Measurements from ENCODE around the gene SPECC1L. TPM values are rescaled to one million over a fixed set of nuclear protein-coding genes. Genes with fewer than 3 reads are reported as not detected.
"Not testable (repeated sequence)": the region's sequence is repeated elsewhere in the genome, so short reads cannot be mapped to it uniquely, and the experiment has no call there.

The SPECC1L gene
- total and polyA plus RNA-seq, 10 donors: 5.0 to 65.4 (median 41.5) TPM

- H3K9me3 ChIP-seq: no peaks in the 10 kb centered on the region
- 40 to 57% (median 44%) methylated on average over 19 of the region's 19 CpGs for WGBS, 5 donors
- intact Hi-C loops (cut with DNase I; ENCODE audit: low total_unique reads): no loop called here
- H3K4me1 ChIP-seq: peaks cover 21 to 75% (median 46%) of the 10 kb centered on the region in 6 donors
- H3K36me3 ChIP-seq: no peaks in the 10 kb centered on the region
- peak overlapping the region in 4 of 8 donors; percentile 6 to 54 (median 24) for H3K4me3 ChIP-seq
- TF ChIP-seq CTCF (IDR thresholded peaks at IDR 0.05 in 8 of 11, conservative IDR thresholded peaks at IDR 0.05 in 3 of 11): no peak
- peak in 2 of 3 donors; percentile 0 to 53 for TF ChIP-seq POLR2AphosphoS5 (IDR thresholded peaks at IDR 0.05)
- H3K27ac ChIP-seq: peak overlapping the region in 7 of 8 donors; percentile 26 to 85 (median 79)
- DNase-seq: peak; percentile 74
- no peaks in the 10 kb centered on the region for H3K27me3 ChIP-seq (replicated peaks in 1 of 7)
These were observed 26.4 kb upstream of the SPECC1L start for GRCh38 chr22:24244144-24244787.

GRCh38 chr22:24245030-24245431 lies 25.6 kb upstream of the SPECC1L start, which contains the start of gene GGT5:
Gene GGT5 (minus strand): TSS chr22:24245082. CDS start chr22:24244725, 357 bp downstream.
- not testable (repeated sequence) for H3K27me3 ChIP-seq (replicated peaks in 1 of 7); H3K36me3 ChIP-seq; H3K9me3 ChIP-seq
- Histone ChIP-seq H3K27ac (peak within 1 kb of the TSS in 7 of 8 donors; percentile 29 to 85 (median 79)), H3K4me3 (peak within 1 kb of the TSS in 4 of 8 donors; percentile 7 to 54 (median 24)), H3K4me1 (peaks cover 21 to 73% (median 46%) of the 10 kb centered on the region in 6 donors)
- peak in 2 of 3 donors; percentile 51 to 61 for TF ChIP-seq POLR2AphosphoS5 (IDR thresholded peaks at IDR 0.05)
- 13 to 41% (median 34%) methylated on average over 7 to 12 of the region's 12 CpGs for WGBS, 5 donors
- DNase-seq: peak; percentile 58
- intact Hi-C loops (cut with DNase I; ENCODE audit: low total_unique reads): loop anchor here (5.0 kb wide), 1 partner anchor 58 kb away; no protein-coding TSS in a partner anchor

DNA sequence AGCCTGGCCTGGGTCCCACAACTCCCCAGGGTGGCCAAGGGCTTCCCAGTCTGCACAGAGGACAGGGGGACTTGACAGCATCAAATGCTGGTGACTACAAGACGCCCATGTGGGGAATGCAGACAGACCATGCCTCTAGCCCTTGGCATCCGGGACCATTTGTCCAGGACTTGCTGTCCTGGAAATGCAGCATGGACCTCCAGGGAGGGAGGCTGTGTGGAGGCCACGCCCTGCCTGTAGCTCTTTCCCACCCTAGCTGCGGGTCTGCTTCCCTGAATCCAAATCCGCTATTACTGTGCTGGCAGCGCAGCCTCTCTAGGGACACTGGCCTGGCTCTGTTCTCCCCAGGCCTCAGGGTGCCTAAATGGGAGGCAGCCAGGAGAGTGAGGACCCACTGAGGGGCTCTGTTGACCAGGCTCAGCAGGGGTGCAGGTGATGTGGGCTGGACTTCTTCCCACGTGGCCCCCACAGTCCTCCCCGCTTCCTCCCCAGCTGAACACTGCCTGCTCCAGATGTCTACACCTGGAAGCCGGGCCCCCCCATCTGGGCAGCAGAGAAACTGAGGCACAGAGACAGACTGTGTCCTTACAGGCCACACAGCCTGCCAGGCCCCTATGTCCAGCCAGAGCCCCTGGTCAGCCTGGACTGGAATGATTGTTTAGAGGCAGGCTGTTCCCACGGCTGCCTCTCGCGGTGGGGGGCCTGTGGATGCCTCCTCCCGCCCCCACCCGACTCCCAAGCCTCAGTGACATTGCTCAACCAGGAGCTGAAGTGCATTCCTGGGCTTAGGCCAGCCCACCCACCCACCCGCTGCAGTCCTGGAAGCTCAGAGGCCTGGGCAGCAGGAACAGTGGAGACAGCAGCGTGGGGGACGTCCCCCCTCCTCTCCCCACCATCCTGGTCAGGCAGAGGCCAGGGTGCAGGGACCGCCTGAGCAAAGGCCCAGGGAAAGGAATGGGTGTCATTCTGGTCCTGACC lies 24.8 kb upstream of the SPECC1L start:
- peak overlapping the region in 3 of 8 donors; percentile 7 to 37 (median 11) for H3K4me3 ChIP-seq
- WGBS, 5 donors: 58 to 75% (median 67%) methylated on average over 8 to 18 of the region's 18 CpGs
- DNase-seq: peak; percentile 77

DNA sequence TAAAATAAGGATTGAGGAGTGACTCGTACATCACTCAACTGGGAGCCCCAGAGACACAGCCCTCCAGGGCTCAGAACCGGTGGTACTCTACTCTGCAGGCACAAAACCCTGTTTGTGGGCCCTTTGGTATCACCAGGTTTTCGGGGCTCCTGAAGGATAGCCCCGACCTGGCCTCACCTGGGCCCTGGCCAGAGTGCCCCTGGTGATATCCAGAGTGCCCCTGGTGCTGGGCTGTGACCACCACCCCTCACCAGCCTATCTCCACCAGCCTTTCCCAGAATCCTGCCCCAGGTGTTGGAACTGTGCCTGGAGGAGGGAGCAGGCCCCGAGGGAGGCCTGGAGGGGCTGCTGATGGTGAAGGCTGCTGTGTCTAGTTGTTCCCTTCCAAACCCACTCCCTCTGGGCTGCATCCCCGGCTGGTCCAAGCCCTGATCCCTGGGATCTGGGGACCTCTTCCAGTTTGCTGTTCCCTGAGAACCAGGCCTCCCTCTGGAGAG lies 23.6 kb upstream of the SPECC1L start:
- H3K4me3 ChIP-seq: no peak overlapping the region
- intact Hi-C loops (cut with DNase I; ENCODE audit: low total_unique reads): loop anchor here (5.0 kb wide), 1 partner anchor 60 kb away; no protein-coding TSS in a partner anchor
- peaks cover 19 to 55% (median 34%) of the 10 kb centered on the region in 6 donors for H3K4me1 ChIP-seq
- DNase-seq: peak; percentile 59
- TF ChIP-seq POLR2AphosphoS5 (IDR thresholded peaks at IDR 0.05) (no peak), CTCF (IDR thresholded peaks at IDR 0.05 in 8 of 11, conservative IDR thresholded peaks at IDR 0.05 in 3 of 11) (no peak), POLR2A (IDR thresholded peaks at IDR 0.05) (no peak)
- no peaks in the 10 kb centered on the region for H3K27me3 ChIP-seq (replicated peaks in 1 of 7)
- H3K9me3 ChIP-seq: no peaks in the 10 kb centered on the region
- peak overlapping the region; percentile 57 to 85 (median 75) for H3K27ac ChIP-seq
- H3K36me3 ChIP-seq: no peaks in the 10 kb centered on the region
- WGBS, 5 donors: 73 to 82% (median 75%) methylated on average over 3 to 6 of the region's 6 CpGs

More for the DNA sequence above, 24.8 kb upstream of the SPECC1L start:
- not testable (repeated sequence) for H3K9me3 ChIP-seq; H3K36me3 ChIP-seq; H3K27me3 ChIP-seq (replicated peaks in 1 of 7)
- peak; percentile 57 to 70 (median 64) for TF ChIP-seq POLR2AphosphoS5 (IDR thresholded peaks at IDR 0.05)
- Histone ChIP-seq H3K27ac (peak overlapping the region; percentile 29 to 85 (median 73)), H3K4me1 (peaks cover 21 to 64% (median 41%) of the 10 kb centered on the region in 6 donors)
- intact Hi-C loops (cut with DNase I; ENCODE audit: low total_unique reads): loop anchor here (5.0 kb wide), 1 partner anchor 59 kb away; no protein-coding TSS in a partner anchor
